ENCODE data around the gene LYPD5.

DNA sequence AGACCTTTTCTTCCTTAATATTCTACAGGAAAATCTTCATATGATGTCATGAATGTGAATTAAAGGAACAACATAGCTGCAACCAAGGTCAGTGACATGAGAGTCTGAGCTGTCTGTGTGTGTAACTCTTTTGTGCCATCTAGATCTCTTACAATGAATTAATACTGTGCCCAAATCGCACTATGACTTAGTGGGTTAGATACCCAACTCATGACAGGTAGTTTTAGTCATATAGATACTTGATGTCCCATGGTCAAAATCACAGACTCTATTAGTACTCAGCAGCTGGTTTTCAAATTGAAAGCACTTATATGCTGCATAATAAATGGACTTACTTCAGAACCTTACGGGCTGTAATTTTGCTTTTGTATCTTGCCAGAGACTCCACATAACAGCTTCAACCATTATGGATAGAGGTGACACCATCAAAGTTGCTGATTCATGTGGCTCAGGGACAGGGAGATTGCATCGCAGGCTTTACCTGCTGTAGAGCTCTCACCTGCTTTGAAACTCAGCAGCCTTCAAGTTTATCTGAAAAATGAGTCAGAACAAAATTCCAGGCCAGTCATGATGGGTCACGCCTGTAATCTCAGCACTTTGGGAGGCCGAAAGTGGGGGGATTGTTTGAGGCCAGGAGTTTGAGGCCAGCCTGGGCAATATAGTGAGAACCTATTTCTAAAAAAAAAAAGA, 12.6 kb upstream of the LYPD5 start:
- TF ChIP-seq, protein P1, sequence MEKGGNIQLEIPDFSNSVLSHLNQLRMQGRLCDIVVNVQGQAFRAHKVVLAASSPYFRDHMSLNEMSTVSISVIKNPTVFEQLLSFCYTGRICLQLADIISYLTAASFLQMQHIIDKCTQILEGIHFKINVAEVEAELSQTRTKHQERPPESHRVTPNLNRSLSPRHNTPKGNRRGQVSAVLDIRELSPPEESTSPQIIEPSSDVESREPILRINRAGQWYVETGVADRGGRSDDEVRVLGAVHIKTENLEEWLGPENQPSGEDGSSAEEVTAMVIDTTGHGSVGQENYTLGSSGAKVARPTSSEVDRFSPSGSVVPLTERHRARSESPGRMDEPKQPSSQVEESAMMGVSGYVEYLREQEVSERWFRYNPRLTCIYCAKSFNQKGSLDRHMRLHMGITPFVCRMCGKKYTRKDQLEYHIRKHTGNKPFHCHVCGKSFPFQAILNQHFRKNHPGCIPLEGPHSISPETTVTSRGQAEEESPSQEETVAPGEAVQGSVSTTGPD (CRISPR knock-in tag; IDR thresholded peaks at IDR 0.05) = no peak
- TF ChIP-seq FOXK1 (CRISPR knock-in tag; IDR thresholded peaks at IDR 0.05; ENCODE audit: borderline replicate concordance, low read depth) = no peak
- TF ChIP-seq, protein P2, sequence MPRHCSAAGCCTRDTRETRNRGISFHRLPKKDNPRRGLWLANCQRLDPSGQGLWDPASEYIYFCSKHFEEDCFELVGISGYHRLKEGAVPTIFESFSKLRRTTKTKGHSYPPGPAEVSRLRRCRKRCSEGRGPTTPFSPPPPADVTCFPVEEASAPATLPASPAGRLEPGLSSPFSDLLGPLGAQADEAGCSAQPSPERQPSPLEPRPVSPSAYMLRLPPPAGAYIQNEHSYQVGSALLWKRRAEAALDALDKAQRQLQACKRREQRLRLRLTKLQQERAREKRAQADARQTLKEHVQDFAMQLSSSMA (CRISPR knock-in tag; IDR thresholded peaks at IDR 0.05) = no peak
- TF ChIP-seq ZNF839 (CRISPR knock-in tag; IDR thresholded peaks at IDR 0.05; ENCODE audit: borderline replicate concordance) = no peak
- TF ChIP-seq TCF7L2 (IDR thresholded peaks at IDR 0.05; ENCODE audit: low read depth, low read length) = no peak

Data from HepG2 (cell line).